HG02870 (cell line): ENCODE data around the gene ERP29.
"Not testable (repeated sequence)": the region's sequence is repeated elsewhere in the genome, so short reads cannot be mapped to it uniquely, and the experiment has no call there.

Experiments
- ATAC-seq: cut with Tn5 transposase; IDR thresholded peaks from one replicate; pipeline ENCODE4 v1.9.1; 2021; ENCODE audit warnings: mild to moderate bottlenecking, moderate library complexity; ENCODE audit not compliant: unreplicated experiment

The ERP29 gene

GRCh38 chr12:112032292-112032691, 19.1 kb downstream of the ERP29 start:
- ATAC-seq = no peak

- ATAC-seq = no peak
Observed at GRCh38 chr12:112035219-112035785, 22.1 kb downstream of the ERP29 start.

GRCh38 chr12:112036614-112037013, 23.4 kb downstream of the ERP29 start:
- ATAC-seq = not testable (repeated sequence)

- ATAC-seq = no peak
Observed at GRCh38 chr12:112046003-112046402, 32.8 kb downstream of the ERP29 start.

GRCh38 chr12:112049351-112049750, 36.1 kb downstream of the ERP29 start:
- ATAC-seq = no peak

GRCh38 chr12:112061137-112061536, 47.9 kb downstream of the ERP29 start:
- ATAC-seq = no peak

- ATAC-seq = no peak
Observed at GRCh38 chr12:112063273-112063672, 50.0 kb downstream of the ERP29 start.

GRCh38 chr12:112066566-112066965, 53.3 kb downstream of the ERP29 start:
- no peak for ATAC-seq
